HG03039 (cell line): ENCODE results near the gene DBN1.

Experiments used
- ATAC-seq: cut with Tn5 transposase; IDR thresholded peaks from one replicate; pipeline ENCODE4 v1.9.1; 2021; ENCODE audit warnings: mild to moderate bottlenecking, moderate library complexity; ENCODE audit not compliant: unreplicated experiment

The DBN1 gene

GRCh38 chr5:177473443-177474001, at the start of gene DBN1:
TSS of gene DBN1 (minus strand) at chr5:177473634. CDS start at chr5:177473521, 113 bp downstream.
- ATAC-seq = no peak

DNA sequence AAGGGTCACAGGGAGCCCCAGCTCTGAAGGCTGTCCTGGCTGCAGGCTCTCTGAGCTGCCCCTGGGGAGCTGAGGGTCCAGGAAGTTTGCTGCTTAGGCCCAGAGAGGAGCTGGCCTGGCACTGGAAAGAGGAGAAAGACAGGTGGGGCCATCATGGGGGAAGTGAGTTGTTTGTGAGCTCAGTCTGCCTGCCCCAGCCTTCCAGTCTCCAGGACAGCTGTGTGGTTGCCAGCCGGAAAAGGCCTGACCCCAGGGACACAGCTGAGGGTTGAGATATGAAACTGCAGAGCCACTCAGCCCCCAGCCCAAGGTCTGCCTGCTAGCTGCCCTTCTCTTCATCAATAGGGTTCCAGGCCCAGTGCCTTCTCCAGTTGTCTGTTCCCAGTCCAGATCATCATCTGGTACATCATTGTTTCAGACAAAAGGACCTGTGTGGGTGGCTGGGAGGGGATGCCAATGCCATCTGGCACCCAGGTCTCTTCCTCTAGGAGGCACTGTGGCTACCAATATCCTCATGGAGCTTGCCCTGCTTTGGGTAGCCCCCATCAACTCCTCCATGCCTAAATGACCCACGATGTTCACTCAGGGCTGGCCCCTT, 47.6 kb upstream of the DBN1 start:
- no peak for ATAC-seq

- no peak for ATAC-seq
Measured at GRCh38 chr5:177520271-177520670, 46.8 kb upstream of the DBN1 start.

GRCh38 chr5:177519463-177520235, 46.2 kb upstream of the DBN1 start:
- no peak for ATAC-seq

DNA sequence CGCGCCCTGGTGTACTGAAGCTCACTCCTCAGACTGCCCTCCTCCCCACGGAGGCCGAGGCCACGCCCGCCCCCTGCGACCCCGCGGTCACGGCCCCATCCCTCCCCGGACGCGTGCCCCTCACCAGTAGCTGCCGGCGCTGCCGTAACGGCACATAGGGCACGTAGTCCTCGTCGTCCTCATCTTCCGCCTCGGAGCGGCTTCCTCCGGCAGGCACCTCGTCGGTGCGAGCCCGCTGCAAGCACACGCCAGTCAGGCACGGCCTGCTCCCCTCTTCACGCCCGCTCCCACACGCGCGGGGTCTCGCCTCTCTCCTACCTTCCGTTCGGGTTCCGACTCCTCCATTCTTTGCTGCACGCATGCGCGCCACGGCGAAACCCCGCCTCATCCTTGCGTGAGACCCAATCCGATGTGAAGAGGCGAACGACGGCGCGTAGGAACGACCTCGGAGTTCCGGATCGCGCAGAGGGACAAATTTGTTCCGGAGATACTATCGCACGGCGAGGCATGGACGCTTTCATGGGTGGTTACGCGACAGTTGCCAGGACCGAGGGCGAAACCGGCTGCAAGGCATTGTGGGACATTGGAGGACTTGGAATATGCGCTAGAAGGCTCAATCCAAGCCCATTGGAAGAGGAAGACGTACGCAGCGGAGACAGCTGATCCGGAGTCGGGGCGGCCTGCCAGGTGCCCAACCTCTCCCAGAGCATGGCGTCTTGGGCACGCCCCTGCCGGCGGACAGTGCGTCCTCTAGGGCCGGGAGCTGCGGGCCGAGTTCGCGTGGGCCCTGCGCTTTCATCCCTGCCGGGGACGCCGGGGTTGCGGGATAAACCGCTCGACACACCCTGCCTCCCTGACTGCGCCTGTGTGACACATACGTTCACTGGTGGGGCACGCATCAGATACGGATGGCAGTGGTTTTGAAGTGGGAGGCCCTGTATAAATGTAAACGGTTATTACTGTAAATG, 43.5 kb upstream of the DBN1 start, which contains the start of gene DDX41:
Gene DDX41, minus strand, starts transcription at position 361 of the 968 bp plus-strand sequence. Its CDS starts 16 bp downstream, at position 345.
- ATAC-seq = peak; percentile 52

- no peak for ATAC-seq
Measured at GRCh38 chr5:177515580-177515979, 42.1 kb upstream of the DBN1 start.

- no peak for ATAC-seq
Measured at GRCh38 chr5:177514541-177514940, 41.1 kb upstream of the DBN1 start.

DNA sequence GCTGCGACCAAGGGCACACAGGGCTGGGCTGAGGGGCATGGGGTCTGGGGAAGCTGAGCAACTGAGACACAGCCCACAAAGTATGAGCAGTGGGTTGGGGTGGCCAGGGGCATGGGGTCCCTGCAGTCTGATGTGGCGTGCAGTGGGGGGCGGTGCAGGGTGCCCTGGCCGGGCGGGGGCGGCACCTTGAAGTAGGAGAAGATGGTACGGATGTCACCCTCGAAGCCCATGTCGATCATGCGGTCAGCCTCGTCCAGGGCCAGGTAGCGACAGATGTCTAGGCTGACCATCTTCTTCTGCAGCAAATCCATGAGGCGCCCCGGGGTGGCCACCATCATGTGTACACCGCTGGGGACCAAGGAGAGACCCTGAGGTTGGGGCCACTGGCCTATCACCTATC, 40.1 kb upstream of the DBN1 start:
- no peak for ATAC-seq

- ATAC-seq = no peak
Measured at GRCh38 chr5:177512736-177513380, 39.4 kb upstream of the DBN1 start.

DNA sequence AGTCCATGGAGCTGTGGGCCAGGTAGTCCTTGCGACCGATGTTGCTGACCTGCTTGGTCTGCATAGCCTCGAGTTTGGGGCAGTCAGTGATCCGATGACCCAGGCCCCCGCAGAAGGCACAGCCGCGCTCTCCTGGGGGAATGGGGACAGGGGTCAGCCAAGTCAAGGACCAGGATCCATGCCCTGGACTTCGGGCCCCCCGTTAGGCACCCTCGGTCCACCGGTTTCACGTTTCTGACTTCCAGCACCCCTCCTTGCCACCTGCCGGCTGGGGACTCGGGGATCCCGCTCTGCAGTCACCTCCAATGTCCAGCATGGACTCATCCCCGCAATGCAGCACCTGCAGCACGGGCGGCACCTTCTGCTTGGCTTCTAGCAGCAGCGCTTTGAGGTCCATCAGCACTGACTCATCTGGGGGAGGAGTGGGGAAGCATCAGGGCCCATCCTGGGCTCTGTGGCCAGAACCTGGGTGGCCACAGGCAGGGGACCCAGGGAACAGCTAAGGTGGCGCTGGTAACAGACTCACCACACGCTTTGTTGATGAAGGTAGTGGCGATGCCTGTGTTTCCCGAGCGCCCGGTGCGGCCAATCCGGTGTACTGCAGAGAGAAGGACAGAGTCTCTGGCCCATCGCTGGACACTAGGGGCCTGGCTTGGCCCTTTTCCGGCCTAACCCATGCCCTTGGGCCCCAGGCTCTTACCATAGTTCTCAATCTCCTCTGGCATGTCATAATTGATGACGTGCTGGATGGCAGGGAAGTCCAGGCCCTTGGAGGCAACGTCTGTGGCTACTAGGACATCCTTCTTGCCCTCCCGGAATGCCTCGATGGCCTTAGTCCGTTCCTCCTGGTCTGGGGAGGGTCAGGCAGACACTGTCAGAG, 38.6 kb upstream of the DBN1 start:
- ATAC-seq = no peak

GRCh38 chr5:177511181-177511580, 37.7 kb upstream of the DBN1 start:
- no peak for ATAC-seq

- ATAC-seq = no peak
Measured at GRCh38 chr5:177510567-177511053, 37.2 kb upstream of the DBN1 start.

DNA sequence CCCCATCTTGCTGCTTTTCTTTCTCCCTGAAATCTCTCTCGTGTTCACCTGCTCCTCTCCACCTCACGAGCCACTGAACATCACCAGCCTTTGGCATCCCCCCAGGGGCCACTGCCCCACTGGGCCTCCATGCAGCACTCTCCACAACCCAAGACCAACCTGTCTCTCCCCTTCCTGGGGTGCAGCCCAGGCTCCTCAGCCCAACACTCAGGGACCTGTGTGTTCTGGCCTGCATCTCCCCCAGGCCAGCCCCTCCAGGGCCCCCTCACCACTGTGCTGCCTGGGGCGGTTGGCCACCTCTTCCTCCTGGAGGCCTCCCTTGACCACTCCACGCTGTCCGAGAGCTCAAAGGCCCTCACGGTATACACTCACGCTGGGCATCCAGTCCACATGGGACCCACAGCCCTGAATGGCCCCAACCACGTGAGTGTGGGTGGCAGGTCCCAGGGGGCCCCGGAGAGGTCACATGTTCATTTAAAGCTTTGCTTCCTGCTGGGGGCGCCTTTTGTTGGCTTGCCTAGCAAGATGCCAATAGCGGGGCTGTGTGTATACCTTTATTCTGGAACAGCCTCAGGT, 36.6 kb upstream of the DBN1 start:
- ATAC-seq = no peak

- no peak for ATAC-seq
Measured at GRCh38 chr5:177509381-177509951, 36.0 kb upstream of the DBN1 start, which contains the start of gene DOK3. TSS of gene DOK3 (minus strand) at chr5:177509826. CDS start at chr5:177509540, 286 bp downstream.

DNA sequence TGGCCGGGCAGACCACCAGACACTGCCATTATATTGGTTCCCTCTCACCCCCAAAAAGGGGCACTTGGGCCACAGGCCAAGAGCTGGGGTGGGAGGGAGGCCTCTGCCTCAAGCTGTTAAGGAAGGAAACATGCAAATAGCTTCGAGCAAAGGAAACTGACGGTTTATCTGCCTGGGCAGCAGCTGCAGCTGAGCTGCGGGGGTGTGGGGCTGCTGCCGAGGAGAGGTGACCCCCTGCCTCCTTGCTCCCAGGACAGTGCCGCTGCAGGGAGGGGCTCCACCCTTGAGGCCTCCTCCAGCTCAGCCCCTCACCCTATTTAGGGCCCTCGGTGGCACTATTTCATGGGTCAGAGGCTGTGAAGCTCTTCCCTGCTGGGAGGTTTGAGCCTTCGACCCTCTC, 35.4 kb upstream of the DBN1 start:
- no peak for ATAC-seq

- no peak for ATAC-seq
Measured at GRCh38 chr5:177508221-177508611, 34.8 kb upstream of the DBN1 start.

GRCh38 chr5:177507596-177508220, 34.3 kb upstream of the DBN1 start:
- ATAC-seq = no peak

GRCh38 chr5:177507165-177507564, 33.7 kb upstream of the DBN1 start:
- no peak for ATAC-seq
